GM13976 (cell line): ENCODE data around the gene ENO3.

ENCODE experiments used
- DNase-seq: peaks from one replicate; pipeline ENCODE4 v3.0.0; 2012; ENCODE audit warnings: low spot score
- CTCF ChIP-seq: IDR thresholded peaks from 2 replicates; pipeline ENCODE4 v1.5.1; 2012; ENCODE audit warnings: borderline replicate concordance, mild to moderate bottlenecking; ENCODE audit not compliant: insufficient read depth; ENCODE audit errors: extremely low read depth, missing control alignments, control extremely low read depth
- in situ Hi-C: fragments of 300-500 bp; cut with MboI; formaldehyde crosslinking; loops from one replicate; pipeline ENCODE4 v1.12.0; 2022; ENCODE audit warnings: low sequenced_read_pairs, mixed read lengths, inconsistent platforms; ENCODE audit not compliant: unreplicated experiment

ENO3 gene

DNA sequence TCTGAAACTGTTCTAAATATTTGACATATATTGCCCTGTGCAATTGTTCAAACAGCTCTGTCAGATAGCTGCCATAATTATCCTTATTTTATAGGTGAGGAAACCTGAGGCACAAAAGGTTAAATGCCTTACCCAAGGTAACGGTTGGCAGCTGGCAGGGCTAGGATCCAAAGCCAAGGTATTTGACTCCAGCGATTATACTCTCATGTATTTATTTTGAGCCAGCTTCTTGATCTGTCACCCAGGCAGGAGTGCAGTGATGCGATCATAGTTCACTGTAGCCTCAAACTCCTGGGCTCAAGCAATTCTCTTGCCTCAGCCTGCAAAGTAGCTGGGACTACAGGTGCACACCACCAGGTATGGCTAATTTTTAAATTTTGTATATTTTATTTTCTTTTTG lies 7.2 kb downstream of the ENO3 start:
- in situ Hi-C loops: no loop called here
- DNase-seq: no peak
- no peak for TF ChIP-seq CTCF

DNA sequence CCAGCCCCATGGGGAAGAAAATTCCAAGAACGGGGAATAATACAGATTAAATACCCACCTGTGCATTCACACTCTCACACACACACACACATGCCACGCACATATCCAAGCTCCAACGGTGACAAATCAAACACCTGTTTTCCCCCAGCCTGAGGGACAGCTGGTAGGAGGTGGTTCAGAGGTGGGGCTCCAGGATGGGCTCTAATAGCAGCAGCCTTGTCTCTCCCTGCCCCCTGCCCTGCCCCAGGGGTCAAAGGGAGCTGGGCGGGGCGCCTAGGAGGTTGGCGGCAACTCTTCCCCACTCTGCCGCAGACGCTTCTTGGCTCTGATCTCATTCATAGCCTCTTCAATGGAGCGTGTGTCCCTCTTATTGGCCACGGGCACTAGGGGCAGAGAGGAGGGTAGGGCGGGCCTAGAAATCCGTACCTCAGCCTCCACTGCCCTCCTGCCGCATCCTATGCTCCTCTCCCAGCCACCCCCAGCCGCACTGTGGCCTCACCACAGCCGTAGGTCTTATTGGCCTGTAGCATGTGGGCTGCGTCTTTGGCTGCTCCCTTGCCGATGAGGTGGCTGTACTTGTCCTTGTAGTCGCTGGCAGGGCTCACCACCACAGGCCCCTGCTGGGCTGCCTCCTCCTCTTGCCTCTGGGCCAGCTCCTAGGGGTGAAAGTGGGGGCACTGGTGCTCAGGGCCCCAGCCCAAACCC lies 8.5 kb downstream of the ENO3 start:
- no peak for TF ChIP-seq CTCF
- DNase-seq: no peak
- in situ Hi-C loops: no loop called here

DNA sequence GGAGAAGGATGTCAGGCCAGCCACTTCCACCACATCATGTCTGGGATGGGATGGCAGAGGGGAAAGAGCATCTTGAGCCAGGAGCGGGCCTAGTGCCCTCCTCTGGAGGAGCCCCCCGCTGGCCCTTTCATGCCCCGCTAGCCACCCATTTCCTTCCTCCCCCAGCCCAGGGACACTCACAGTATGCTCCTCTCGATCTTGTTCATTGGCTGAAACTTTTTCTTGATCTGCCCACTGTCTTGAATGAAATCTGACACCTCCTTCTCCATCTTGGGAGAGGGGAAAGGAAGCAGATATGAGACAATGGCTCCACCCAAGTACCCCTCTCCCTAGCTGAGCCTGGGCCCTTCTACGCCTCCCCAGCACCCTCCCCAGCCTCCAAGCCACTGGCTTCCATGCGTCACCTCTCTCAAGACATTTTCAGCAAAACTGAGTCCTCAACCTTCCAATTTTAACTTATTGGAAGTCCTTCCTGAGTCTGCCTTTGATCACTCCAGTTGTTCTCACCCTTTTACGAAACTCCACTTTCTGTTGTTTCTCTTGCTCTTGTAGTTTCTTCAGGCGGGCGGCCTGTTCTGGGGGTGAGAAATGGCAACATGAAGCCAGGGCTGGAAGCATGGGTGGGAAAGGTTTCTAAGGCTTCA lies 9.5 kb downstream of the ENO3 start:
- no peak for TF ChIP-seq CTCF
- in situ Hi-C loops: no loop called here
- no peak for DNase-seq

DNA sequence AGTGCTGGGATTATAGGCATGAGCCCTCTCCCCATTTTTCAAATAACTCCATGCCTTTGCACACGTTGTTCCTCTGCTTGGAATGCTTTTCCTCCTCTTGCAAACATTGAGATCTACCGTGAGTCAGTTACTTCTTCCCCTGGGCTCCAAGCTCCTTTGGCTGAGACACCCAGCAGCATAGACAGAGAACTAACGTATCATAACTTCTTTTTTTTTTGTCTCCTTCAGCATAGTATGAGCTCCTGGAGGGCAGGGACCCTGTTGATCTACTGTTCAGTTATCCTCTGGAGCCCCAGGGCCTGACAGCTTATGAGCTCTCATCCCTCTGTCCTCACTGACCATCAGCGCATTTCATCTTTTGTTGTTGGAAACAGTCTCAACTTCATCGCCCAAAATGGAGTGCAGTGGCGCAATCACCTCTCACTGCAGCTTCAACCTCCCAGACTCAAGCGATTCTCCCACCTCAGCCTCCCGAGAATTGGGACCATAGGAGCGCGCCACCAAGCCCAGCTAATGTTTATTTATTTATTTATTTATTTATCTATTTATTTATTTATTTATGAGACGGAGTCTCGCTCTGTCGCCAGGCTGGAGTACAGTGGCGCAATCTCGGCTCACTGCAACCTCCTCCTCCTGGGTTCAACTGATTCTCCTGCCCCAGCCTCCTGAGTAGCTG lies 14.5 kb downstream of the ENO3 start:
- no peak for TF ChIP-seq CTCF

GRCh38 chr17:4966844-4967538 lies 16.1 kb downstream of the ENO3 start:
- no peak for TF ChIP-seq CTCF
- in situ Hi-C loops: no loop called here
- DNase-seq: peak; percentile 97

More for the DNA sequence above, 14.5 kb downstream of the ENO3 start:
- DNase-seq: no peak
- in situ Hi-C loops: no loop called here
